CD4-positive, alpha-beta T cell treated with Interleukin-4 for 1 hour (primary cell): ENCODE data around the gene C14orf93.

ENCODE experiments used
- DNase-seq, 2 donors: peaks; one replicate each; pipeline ENCODE4 v3.0.0-alpha.2; 2020 to 2022

Gene C14orf93, protein sequence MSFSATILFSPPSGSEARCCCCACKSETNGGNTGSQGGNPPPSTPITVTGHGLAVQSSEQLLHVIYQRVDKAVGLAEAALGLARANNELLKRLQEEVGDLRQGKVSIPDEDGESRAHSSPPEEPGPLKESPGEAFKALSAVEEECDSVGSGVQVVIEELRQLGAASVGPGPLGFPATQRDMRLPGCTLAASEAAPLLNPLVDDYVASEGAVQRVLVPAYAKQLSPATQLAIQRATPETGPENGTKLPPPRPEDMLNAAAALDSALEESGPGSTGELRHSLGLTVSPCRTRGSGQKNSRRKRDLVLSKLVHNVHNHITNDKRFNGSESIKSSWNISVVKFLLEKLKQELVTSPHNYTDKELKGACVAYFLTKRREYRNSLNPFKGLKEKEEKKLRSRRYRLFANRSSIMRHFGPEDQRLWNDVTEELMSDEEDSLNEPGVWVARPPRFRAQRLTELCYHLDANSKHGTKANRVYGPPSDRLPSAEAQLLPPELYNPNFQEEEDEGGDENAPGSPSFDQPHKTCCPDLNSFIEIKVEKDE

DNA sequence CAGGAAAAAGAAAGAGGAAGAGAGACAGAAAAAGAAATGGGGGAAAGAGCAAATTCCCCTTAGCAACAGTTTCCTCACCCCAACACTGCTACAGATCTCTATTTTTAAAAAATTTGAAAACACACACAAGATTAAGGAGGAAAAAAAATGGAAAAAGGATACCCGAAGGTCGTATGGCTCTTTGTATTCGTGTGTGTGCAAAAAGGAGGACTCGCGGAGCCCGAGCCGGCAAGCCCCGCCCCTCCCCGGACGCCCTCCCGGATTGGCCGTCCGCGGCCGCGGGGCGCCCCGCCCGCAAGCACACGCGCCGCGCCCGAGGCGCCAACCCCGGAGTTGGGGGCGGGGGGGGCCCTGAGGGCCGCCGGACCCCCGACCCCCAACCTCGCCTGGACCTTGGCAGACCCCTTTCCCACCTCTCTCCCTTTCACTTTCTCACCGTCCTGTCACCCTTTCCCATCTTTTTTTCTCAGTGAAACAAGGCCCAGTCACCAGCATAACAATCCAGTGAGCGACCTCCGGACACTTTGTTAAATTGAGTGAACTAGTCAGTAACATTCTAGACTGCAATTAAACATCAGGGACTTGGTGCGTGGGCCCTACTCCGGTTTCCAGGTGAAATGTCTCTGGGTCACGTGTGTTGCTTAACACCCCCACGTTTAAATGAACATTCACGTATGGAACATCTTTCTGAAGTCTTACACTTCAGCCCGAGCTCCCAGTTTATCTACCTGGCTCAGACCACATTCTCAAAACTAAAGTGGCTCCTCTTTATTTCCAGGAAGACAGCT lies at the start of gene C14orf93:
C14orf93 (minus strand) TSS at position 205 of the 788 bp plus-strand sequence. CDS start 11,120 bp downstream, outside the sequence.
- peak; percentile 77 to 79 for DNase-seq

DNA sequence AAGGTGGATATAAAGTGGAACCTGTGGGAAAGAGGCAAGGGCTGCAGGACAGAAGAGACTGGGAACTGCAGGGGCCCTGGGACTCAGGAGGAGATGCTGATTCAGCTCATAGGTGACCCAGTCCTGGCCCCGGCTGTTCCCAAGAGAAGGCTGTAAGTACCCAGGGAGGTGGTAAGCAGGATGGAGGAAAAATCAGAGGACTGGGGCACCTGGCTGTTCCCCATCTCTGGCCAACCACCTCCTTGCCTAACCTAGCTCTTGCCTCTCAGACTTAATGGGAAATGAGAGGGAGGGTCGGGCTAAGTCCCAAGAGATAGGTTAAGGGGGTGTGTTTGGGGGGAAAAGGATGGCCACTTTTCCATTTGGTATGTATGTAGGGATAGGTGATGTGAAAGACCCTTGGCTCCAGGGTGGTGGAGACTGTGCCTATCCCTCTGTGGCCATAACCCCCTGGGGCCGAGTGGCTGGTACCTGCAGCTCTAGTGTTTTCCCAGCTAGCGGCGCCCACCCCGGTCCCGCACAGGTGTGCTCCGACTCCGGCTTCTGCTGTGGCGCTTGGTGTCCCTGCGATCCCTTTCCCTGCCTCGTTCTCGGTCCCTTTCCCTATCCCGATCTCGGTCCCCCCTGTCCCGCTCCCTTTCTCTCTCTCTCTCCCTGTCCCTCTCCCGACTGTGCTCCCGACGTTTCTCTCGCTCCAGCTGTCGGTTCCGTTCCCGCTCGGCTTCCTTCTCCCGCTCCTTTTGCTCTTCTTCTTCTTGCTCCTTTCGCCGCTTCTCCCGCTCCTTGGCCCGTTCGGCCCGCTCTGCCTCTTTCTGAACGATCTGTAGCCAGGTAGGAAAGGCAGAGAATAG lies 48.9 kb upstream of the C14orf93 start:
- no peak for DNase-seq

DNA sequence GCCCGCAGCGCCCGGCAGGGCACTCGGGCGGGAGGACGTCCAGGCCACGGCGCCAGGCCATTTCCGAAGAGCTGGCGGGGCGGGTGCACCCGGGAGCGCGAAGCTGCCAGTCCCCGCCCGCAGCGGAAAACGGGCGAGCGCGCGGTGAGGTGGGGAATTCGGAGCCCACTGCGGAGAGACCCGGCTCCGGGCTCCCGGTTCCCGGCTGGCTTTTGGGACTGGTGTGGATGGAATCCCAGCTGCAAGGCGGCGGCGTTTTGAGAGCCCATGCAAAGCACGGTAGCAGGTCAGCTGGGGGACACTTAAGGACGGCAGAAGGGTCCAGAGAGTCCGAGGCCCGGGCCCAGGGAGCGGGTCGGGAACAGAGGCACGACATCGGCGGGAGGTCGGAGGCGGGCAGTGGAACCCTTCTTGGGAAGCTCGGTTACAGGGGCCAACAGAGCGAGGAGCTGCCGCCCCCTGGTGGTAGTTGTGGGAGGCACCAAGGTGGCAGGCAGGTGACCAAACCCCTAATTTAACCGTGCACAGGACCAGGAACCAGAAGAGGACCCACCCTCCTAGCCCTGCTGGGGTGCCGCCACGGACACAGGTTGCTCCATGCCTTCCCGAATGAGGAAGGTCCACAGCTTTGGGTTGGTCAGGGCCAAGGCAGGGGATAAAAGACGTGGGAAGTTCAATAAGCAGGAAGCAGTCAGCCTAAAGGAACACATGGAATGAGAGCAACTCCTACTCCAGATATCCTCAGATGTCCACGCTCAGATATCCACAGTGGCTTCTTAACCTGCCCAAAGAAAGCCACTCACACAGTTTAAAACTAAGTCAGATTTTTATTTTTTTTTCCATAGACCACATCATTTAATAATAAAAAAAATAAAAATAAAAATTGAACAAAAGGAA lies 48.1 kb upstream of the C14orf93 start:
- peak; percentile 85 to 86 for DNase-seq

DNA sequence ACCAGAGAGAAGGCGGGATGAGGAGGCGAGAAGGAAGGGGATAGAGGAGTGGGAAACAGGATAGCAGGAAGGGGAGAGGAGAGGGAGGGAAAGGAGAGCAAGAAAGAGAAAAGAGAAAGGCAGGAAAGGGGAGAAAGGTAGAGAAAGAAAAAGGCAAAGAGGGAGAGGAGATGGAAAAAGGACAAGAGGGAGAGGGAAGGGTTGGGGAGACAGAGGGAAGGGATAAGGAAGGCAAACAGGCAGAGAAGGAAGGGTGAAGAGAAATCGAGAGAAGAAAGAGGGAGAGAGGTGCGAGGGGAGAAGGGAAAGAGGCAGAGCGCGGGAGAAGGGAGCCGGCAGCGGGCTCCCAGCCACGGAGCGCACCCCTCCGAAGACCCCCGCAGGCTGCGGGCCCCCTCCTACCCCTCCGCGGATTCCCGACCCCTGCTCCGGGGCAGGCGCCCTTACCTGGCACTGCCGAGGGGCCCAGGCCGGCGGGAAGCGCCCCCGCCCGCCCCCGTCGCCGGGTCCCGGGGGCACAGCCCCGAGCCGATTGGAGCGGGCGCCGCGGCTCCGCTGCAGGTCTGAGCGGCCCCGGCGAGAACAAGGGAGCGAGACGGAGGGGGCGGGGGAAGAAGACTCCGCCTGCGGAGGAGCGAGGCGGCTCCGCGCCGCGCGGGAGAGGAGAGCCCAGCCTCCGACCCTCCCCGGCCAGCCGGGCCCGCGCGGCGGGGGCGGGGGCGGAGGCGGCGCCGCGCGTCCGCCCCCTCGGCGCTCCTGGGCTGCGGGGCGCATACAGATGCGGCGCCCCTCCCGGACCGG lies 47.2 kb upstream of the C14orf93 start, which contains the start of gene CDH24:
CDH24 (minus strand) TSS at position 565 of the 801 bp plus-strand sequence. CDS start 1,787 bp downstream, outside the sequence.
- peak; percentile 60 to 72 for DNase-seq

DNA sequence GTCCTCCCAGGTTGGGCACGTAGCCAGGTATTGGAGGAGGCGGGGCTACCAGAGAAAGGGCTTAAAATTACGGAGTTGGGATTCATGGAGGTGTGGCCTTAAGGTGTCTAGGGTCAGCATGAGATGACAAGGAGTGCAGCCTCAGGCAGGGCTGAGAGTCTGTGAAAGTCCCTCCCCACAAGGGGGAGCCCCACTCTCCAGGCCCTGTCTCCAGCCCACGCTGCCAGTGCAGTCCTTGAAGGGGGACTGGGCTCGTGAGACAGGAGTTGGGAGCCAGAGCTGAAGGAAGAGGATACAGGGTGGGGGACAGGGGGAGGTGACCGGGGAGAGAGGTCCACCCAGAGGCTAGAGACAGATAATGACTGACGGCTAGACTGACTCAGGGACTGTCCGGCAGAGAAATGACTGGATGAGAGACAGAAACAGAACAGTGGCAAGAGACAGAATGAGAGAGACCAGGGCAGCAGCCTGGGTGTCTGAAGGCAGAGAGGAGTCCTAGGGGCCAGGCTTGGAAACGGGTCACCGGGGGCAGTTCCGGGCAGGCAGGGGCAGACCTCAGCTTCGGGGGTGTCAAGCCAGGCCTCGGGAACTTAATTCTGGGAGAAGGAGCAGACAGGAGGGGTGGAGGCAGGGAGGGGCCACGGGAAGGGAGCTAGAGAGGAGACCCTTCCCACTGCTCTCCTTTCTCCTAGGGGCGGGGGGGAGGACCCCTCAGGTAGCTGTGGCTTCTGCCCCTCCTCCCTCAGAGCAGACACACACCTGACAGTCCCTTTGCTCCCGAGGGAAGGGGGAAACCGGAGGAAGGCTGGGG lies 46.4 kb upstream of the C14orf93 start:
- DNase-seq = peak; percentile 72 to 75

DNA sequence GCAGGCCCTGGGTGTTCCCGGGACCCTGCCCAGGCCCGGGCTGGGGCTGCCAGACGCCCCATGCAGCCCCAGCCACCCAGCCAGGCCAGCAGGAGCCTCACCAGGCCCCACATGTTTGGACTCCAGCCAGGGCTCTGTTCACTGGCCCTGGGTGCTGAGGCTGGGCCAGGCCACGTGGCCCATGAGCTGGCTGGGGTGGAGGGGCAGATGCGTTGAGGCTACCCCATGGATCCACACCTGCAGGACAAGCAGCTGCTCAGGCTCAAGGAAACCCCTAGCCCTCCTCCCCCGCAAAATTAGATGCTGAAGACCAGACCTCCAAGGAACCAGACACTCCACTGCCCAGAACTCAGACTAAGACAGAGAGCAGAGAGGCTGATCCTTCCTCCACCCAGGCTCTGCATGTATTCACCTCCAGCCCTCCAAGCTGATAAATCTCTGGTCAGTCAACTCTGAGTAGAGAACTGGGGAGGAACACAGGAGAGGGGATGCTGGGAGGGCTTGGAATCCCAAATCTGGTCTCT lies 45.7 kb upstream of the C14orf93 start:
- no peak for DNase-seq

DNA sequence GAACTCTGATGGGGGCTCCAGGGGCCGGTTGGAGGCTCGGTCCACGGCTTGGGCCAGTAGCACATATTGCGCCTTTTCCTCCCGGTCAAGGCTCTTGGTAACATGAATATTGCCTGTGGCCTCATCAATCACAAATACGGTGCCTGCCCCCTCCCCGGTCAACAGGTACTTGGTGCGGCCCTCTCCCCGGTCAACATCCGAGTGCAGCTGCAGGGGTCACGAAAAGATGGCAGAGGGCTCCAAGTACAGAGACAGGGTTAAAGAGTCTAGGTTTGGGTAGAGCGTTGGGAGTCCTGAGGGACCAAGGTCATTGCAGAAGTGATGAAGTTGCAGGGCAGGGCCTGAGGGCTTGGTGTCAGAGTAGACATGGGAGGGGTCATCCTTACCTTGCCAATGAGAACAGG lies 45.2 kb upstream of the C14orf93 start:
- no peak for DNase-seq

DNA sequence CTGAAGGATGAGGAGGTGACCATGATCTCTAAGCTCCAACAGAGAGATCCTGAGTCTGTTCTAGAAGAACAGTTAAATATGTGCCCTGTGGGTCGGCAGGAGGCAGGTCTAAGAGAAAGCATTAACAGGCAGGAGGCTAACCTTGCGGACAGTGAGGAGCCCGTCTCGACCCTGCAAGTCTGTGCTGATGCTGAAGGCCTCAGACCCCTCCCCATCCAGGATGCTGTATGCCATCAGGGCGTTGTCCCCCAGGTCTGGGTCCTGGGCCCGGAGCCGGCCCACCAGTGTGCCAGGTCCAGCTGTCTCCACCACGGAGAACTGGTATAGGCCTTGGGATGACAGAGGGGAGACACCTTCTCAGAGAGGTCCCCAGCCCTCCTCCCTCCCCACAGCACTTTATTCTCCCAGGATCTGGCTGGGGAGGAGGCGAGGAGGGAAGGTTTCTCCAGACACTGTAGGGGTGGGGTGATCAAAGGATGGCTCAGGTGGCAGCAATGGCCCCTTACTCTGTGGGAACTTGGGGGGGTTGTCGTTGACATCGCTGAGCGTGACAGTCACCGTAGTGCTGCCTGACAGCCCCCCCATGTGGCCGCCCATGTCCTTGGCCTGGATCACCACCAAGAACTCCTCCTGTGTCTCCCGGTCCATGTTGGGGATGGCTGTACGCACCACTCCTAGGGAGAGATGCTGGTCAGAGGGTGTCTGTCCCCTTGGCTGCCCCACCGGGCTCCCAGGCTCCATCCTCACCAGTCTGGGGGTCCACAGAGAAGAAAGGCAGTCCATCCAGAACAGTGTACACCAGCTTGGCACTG lies 44.3 kb upstream of the C14orf93 start:
- no peak for DNase-seq

DNA sequence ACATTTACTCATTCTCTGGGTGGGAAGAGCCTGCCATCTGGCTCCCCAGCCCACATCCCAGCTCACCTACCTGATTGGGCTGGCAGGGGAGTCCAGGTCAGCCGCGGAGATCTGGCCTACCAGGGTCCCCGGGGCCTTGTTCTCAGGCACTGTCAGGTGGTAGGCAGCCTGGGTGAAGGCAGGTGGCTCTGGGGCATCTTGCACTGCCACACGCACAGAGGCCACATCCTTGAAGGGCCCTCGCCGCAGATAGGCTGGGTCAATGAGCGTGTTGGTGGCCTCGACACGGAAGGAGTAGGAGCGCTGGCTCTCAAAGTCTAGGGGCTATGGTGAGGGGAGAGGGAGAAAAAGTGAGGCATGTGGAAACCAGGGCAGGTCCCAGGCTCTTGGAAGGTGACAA lies 43.5 kb upstream of the C14orf93 start:
- DNase-seq = no peak

DNA sequence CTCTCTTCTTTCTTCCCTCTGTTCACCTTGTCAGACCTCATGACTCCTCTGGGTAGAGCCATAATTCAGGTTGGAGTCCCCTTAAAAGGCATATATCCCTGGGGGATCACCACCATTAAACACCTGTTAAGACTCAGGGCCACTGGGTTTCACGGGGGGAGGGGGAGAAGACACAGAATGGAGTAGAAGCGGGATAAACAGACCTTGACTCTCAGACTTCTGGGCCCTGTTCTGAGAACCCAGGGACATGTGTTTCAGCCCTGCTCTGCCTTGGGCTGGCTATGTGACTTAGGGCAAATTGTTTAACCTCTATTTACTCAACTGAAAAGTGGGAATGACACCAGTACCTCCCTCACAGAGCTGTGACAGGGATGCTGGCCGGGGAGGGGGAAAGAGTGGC lies 42.7 kb upstream of the C14orf93 start:
- no peak for DNase-seq

DNA sequence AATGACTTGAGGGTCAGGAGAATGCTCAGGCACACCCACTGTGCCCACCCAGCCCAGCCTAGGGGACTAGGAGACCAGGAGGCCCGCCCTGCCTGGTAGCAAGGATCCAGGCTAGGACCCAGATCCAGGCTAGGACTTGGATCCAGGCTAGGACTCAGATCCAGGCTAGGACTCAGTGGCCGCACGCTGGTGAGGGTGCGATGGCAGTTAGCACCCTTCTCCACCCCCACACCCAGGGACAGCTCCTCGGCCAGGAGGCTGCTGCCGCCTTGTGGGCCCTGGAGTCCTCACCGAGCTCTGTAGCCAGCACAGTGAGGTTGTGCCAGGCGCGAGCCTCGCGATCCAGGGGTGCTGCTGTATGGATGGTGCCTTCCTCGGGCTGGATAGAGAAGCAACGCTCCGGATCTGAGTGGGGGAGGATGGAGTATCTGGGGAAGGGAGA lies 42.3 kb upstream of the C14orf93 start:
- DNase-seq = no peak

DNA sequence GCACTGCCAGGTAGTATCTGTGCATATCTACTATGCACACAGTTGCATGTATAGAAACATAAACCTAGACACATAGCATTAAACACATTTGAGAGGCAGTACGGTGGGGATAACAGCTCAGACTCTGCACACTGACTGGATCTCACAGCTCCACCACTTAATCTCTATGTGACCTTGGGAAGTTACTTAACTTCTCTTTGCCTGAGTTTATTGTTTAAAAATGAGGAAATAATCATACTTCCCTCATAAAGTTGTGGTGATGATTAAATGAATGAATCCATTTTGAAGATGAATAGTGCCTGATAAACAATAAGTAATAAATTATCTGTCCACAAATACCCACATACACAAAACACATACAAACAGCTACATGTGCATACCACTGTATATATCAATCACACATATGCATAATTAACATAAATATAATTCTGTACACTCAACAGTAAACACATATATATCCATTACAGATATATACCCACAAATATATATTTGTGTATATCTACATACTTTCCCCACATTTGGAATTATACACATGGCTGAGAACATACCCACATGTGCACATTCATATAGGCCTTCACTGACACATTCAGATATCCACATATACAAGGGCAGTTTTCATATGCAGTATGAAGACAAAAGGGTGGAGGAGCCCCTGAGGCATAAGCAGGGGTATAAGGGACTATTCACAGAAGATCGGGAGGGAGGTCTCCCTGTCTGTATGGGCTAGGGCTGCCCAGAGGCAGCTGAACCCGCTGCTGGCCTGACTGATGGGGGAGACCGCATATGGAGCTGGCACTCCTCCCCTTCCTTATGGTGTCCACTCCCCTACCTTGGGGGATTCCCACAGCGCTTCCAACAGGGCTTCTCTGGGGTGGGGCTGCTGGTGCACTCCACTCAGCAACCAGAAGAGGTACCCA lies 41.5 kb upstream of the C14orf93 start:
- DNase-seq = no peak

DNA sequence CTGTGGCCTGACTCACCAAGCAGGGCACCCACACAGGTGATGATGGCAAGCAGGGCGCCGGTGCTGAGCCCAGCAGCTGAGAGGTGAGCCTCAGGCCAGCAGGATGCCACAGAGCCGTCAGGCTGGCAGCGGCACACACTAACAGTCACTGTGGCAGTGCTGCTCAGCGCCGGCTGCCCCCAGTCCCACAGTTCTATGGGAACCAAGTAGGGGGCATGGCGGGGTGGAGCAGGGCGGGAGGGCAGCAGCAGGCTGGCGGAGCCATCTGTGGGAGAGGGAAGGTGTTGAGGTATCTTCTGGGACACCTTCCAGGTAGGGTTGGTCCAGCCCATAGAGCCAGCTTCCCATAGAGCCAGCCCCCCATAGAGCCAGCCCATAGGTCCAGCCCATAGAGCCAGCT lies 39.1 kb upstream of the C14orf93 start:
- DNase-seq = no peak

DNA sequence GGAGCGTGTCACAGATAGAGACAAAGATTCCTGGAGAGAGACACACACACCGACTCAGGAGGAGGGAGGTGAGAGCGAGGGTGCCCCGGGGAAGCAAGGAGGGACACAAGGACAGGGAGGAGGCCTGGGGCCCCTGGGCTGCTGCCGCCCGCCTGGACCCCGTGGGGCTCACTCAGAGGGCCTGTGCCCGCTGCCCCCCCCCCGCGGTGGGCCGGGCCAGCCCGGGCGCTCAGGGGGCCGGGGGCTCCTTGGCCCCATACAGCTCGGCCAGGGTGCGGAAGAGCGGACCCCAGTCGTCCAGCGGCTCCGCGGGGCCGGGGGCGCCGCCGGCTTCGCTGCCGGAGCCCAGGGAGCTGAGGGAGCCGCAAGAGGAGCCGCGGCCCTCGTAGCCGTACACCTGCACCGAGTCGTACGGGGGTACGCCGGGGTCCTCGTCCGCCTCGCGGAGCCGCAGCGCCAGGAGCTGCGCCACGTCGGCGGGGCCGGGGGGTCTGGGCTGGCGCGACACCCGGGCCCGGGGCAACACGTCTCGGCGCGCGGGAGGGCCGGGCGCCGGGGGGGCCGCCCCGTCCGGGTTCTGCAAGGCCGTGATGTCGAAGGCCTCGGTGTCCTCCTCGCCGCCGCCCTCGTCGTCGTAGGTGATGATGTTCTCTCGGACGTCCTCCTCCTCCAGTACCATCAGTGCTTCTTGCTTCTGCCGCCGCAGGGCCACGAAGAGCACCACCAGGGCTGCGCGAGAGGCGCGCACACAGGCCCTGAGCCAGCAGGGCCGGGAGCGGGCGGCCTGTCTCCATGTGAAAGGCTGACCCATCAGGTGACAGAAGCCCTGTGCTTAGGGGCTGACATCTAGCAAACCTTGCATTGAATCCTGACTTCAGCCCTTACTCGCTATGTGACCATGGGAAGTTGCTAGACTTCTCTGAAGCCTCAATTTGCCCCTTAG lies 38.1 kb upstream of the C14orf93 start:
- DNase-seq = no peak

DNA sequence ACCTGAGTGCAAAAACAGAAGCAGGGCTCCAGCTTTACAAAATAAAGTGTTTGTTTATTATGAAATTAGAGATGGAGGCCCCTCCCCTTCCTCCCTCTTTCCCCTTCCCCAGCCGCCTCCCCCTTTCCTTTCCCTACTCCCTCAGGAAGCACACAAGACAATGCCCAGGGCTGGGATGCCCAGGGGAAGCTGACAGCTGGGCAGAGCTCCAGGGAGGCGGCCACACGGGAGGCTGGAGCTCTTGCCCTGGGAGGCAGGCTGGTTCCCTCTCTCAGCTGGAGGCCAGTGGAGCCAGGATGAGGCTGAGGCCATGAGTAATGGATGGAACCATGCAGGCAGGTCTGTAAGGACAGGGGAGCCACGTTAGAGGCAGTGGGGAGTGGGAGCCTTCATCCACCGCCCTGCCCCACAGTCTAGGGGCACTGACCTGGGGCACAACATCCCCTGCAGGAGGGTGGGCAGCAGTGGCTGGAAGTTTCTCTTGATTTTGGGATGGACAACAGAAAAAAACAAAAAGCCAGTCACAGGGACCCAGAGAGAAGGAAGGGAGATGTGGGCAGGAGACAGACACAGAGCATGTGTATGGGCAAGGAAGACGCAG lies 37.2 kb upstream of the C14orf93 start:
- DNase-seq = no peak
